Kidney epithelial cell (primary cell): ENCODE measurements around the gene SLBP. TPM values are rescaled to one million over a fixed set of nuclear protein-coding genes. Genes with fewer than 3 reads are reported as not detected.

Source experiments
- DNase-seq: peaks from one replicate; pipeline ENCODE4 v3.0.0-alpha.2; 2010; ENCODE audit warnings: low read depth
- H3K27me3 ChIP-seq: 2 replicates; pipeline ENCODE4 v1.6.0; 2011; ENCODE audit warnings: low read length; ENCODE audit not compliant: control insufficient read depth, insufficient read depth
- H3K36me3 ChIP-seq: 2 replicates; pipeline ENCODE4 v1.5.1; 2011; ENCODE audit warnings: low read length; ENCODE audit not compliant: control insufficient read depth, insufficient read depth
- H3K4me3 ChIP-seq: 2 replicates; pipeline ENCODE4 v1.5.1; 2011; ENCODE audit warnings: low read depth, mild to moderate bottlenecking, control low read depth, low read length
- total RNA-seq: library from RNA; depleted of rRNA; stranded (reverse); fragments of >200 nt; gene quantifications from 2 replicates; pipeline ENCODE4 v1.2.3, GENCODE V29; 2015
- TF ChIP-seq, protein P1 (sequence below): IDR thresholded peaks from 2 replicates; pipeline ENCODE4 v1.5.1; 2011; ENCODE audit warnings: mild to moderate bottlenecking, moderate library complexity, low read length, control low read depth, inconsistent platforms; ENCODE audit not compliant: insufficient read depth, poor library complexity, severe bottlenecking

SLBP gene
- total RNA-seq, 1 donor from 2014 or later = 74.8 TPM

DNA sequence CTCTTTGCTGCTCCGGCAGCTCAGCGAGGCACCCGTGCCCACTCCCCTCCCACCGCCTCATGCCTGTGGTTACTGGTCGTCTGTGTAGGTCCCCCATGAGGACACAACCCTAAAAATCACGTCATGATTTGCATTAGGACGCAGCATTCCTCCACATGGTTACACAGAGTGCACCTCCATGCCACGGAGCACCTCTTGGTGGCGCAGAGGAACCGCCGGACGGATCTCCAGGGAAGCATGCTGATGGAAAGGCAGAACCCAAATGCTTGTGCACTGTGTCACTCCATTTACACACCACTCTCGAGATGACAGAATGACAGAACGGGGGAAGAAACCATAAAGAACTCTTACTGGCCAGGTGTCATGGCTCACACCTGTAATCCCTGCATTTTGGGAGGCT, 50.4 kb downstream of the SLBP start:
- DNase-seq = no peak
- H3K4me3 ChIP-seq = no peak overlapping the region
- no peaks in the 10 kb centered on the region for H3K27me3 ChIP-seq
- no peaks in the 10 kb centered on the region for H3K36me3 ChIP-seq
- TF ChIP-seq, protein P1, sequence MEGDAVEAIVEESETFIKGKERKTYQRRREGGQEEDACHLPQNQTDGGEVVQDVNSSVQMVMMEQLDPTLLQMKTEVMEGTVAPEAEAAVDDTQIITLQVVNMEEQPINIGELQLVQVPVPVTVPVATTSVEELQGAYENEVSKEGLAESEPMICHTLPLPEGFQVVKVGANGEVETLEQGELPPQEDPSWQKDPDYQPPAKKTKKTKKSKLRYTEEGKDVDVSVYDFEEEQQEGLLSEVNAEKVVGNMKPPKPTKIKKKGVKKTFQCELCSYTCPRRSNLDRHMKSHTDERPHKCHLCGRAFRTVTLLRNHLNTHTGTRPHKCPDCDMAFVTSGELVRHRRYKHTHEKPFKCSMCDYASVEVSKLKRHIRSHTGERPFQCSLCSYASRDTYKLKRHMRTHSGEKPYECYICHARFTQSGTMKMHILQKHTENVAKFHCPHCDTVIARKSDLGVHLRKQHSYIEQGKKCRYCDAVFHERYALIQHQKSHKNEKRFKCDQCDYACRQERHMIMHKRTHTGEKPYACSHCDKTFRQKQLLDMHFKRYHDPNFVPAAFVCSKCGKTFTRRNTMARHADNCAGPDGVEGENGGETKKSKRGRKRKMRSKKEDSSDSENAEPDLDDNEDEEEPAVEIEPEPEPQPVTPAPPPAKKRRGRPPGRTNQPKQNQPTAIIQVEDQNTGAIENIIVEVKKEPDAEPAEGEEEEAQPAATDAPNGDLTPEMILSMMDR = no peak

DNA sequence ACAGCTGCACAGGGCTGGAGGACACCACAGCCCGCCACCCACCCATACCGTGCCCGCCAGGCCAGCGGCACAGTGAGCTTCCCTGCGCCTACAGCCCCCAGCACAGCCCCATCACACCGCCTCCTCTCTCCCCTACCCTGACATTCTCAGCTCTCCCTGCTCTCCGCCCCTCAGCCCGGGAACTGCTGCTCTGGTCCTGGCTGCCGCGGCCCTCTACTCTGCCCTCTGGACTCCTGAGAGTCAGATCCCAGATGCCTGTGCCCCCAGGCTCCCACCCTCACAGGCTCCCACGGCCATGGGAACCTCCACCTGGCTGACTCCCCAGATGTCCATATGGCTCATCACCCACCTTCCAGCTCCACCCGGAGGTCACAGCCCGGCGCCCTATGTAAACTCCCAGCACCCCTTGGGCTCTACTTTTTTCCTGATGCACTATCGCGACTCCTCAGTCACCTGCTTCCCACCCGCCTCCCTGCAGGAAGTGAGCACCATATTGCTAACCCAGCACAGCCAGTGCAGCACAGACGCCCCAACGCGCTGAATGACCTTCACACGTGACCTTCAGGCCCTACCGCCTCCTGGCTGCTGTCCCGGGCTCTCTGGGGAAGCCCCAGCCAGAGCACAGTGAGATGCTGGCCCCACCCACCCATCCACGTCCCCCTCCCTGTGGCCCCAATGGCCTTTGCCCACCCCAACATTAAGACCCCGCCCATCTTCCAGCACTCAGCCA, 51.0 kb downstream of the SLBP start:
- no peak overlapping the region for H3K4me3 ChIP-seq
- TF ChIP-seq, protein P1 = no peak
- no peaks in the 10 kb centered on the region for H3K36me3 ChIP-seq
- no peak for DNase-seq
- no peaks in the 10 kb centered on the region for H3K27me3 ChIP-seq

DNA sequence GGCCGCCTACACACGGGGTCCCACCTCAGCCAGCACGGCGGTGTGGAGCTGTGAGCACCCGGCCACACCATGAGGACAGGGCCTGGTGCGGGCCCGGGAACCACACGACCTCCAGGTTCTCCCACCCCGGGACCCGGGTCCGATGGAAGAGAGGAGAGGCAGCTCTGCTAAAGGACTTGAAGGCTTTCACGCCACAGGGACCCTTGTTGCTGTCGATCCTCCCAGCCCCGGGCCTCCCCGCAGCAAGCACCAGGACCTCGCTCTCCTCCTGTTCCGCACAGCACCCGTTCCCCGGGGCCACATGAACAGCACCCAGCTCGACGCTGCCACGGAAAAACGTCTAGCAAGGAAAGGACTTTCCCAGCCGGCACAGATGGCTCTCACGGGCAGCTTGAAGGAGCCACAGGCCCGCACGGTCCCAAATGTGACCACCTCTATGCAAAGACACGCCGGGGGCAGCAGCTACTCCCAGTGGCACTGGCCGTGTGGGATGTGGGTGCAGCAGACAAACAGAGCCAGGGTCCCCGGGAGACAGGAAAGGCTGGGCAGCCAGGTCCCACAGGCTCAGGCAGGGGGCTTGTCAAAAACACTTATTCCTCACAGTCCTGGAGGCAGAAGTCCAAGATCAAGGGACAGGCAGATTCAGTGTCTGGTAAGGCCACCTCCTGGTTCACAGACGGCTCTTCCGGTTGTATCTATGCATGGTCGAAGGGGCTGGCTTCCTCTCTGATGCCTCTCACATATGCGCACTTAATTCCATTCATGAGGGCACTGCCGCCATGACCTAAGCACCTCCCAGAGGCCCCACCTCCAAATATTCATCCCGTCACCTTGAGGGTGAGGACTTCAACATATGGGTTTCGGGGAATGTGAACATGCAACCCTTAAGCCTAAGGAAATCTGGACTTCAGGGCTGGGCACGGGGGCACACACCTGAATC, 52.7 kb downstream of the SLBP start:
- no peaks in the 10 kb centered on the region for H3K27me3 ChIP-seq
- TF ChIP-seq, protein P1 = no peak
- H3K4me3 ChIP-seq = no peak overlapping the region
- H3K36me3 ChIP-seq = no peaks in the 10 kb centered on the region
- DNase-seq = no peak

DNA sequence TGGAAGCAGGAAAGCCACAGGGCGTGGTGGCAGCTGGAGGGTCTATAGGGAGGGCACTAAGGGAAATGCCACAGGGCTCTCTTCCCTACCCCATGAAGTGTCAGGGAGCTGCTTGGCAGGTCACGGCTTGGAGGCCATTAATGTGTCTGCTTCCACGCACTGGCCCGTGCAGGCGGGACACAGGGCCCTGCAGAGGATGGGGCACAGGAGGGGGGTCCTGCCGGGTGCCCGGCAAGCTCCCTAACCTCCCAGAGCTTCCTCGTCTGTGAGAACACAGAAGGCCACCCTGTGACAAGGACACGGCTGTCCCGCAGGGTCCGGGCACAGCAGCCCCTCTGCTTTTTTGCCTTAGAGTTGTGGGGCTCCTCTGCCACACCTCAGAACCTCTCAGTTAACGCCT, 53.5 kb downstream of the SLBP start:
- Histone ChIP-seq H3K4me3 (no peak overlapping the region), H3K36me3 (no peaks in the 10 kb centered on the region), H3K27me3 (no peaks in the 10 kb centered on the region)
- DNase-seq = no peak
- TF ChIP-seq, protein P1 = no peak

DNA sequence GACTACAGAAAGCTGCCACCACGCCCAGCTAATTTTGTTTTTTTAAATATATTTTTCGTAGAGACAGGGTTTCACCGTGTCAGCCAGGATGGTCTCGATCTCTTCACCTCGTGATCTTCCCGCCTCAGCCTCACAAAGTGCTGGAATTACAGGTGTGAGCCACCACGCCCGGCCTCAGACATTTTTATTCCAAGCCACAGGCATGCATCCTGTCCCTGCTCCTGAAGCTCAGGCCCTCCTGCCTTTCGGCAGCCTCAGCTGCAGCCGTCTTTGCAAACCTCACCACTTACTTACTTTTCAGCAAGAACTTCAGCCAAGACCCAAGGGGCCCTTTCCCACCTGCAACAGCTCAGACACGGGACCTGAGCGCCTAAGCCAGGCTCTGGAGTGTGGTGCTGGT, 54.0 kb downstream of the SLBP start:
- H3K4me3 ChIP-seq = no peak overlapping the region
- H3K36me3 ChIP-seq = no peaks in the 10 kb centered on the region
- TF ChIP-seq, protein P1 = no peak
- DNase-seq = no peak
- H3K27me3 ChIP-seq = no peaks in the 10 kb centered on the region

DNA sequence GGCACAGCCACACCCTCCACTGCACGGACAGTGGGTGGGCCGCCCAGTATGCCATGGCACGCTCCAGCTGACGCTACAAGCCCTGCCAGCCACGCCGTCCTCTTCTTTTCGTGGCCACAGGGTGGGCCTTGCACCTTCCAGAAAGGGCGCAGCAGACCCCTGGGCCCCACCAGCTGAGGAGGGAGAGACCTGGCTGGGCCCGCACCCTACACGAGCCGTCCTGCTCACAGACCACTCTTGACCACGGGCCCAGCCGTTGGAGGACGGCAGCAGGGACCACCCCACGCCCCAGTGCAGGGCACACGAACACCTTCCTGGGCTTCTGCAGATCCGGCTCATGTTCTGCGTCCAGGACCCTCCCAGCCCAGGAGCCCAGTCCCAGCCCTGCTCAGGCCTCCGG, 55.1 kb downstream of the SLBP start:
- Histone ChIP-seq H3K4me3 (no peak overlapping the region), H3K36me3 (no peaks in the 10 kb centered on the region), H3K27me3 (no peaks in the 10 kb centered on the region)
- TF ChIP-seq, protein P1 = no peak
- DNase-seq = no peak
